Measurements from ENCODE around the gene RNU6-9.
"Not testable (repeated sequence)": the region's sequence is repeated elsewhere in the genome, so short reads cannot be mapped to it uniquely, and the experiment has no call there.

RNU6-9 gene

GRCh38 chr19:878751-879561 lies 14.3 kb upstream of the RNU6-9 start:
- not testable (repeated sequence) for DNase-seq

- DNase-seq = no peak
Observed at GRCh38 chr19:879711-880438, 13.4 kb upstream of the RNU6-9 start.

- no peak for DNase-seq
Observed at GRCh38 chr19:881385-882071, 11.8 kb upstream of the RNU6-9 start.

GRCh38 chr19:882871-883497 lies 10.3 kb upstream of the RNU6-9 start:
- no peak for DNase-seq

- DNase-seq = no peak
Observed at GRCh38 chr19:883661-884211, 9.5 kb upstream of the RNU6-9 start.

- DNase-seq = no peak
Observed at GRCh38 chr19:884420-885211, 8.7 kb upstream of the RNU6-9 start.

- DNase-seq = no peak
Observed at GRCh38 chr19:885536-886224, 7.6 kb upstream of the RNU6-9 start.

GRCh38 chr19:887072-887471 lies 6.2 kb upstream of the RNU6-9 start:
- DNase-seq = no peak

- no peak for DNase-seq
Observed at GRCh38 chr19:887599-887998, 5.7 kb upstream of the RNU6-9 start.

GRCh38 chr19:888581-889385 lies 4.5 kb upstream of the RNU6-9 start:
- no peak for DNase-seq

- DNase-seq = no peak
Observed at GRCh38 chr19:889662-890295, 3.5 kb upstream of the RNU6-9 start.

- no peak for DNase-seq
Observed at GRCh38 chr19:890831-891230, 2.5 kb upstream of the RNU6-9 start.

- DNase-seq = not testable (repeated sequence)
Observed at GRCh38 chr19:891421-892200, 1.7 kb upstream of the RNU6-9 start.

GRCh38 chr19:892243-892893 lies 916 bp upstream of the RNU6-9 start:
- DNase-seq = no peak

GRCh38 chr19:896434-896833 lies 3.1 kb downstream of the RNU6-9 start:
- DNase-seq = no peak

- DNase-seq = no peak
Observed at GRCh38 chr19:896999-897398, 3.7 kb downstream of the RNU6-9 start.

- DNase-seq = no peak
Observed at GRCh38 chr19:897442-898039, 4.3 kb downstream of the RNU6-9 start.

GRCh38 chr19:898663-899062 lies 5.4 kb downstream of the RNU6-9 start:
- DNase-seq = no peak

All from HCEC 1CT (cell line).